Tibial artery (tissue), 4 donors: ENCODE results near the gene ISCA1.
"Not testable (repeated sequence)": the region's sequence is repeated elsewhere in the genome, so short reads cannot be mapped to it uniquely, and the experiment has no call there.

Experiments used
- DNase-seq, 2 donors: peaks; one replicate each; pipeline ENCODE4 v3.0.0-alpha.2; 2019
- H3K27ac ChIP-seq, 2 donors: fragments of 200-600 bp; sonication (generic) in 1 of 2; 1 replicate in 1 of 2; 2 replicates in 1 of 2; pipeline ENCODE4 v1.5.1; 2018 to 2019; ENCODE audit warnings: mild to moderate bottlenecking in 1 of 2
- H3K27me3 ChIP-seq, 2 donors: fragments of 200-600 bp; sonication (generic) in 1 of 2; one replicate each; pipeline versions ENCODE4 v1.5.1 to v1.6.0; 2016 to 2019
- H3K36me3 ChIP-seq, 3 donors: fragments of 200-600 bp; sonication (generic) in 2 of 3; one replicate each; pipeline ENCODE4 v1.5.1; 2016 to 2019; ENCODE audit warnings: mild to moderate bottlenecking in 2 of 3
- H3K4me1 ChIP-seq, 4 donors: fragments of 200-600 bp; sonication (generic) in 2 of 4; 1 replicate in 3 of 4; 2 replicates in 1 of 4; pipeline ENCODE4 v1.5.1; 2016 to 2019
- H3K4me3 ChIP-seq, 2 donors: fragments of 200-600 bp; sonication (generic) in 1 of 2; 1 replicate in 1 of 2; 2 replicates in 1 of 2; pipeline ENCODE4 v1.5.1; 2018 to 2019; ENCODE audit warnings: mild to moderate bottlenecking in 2 of 2
- H3K9me3 ChIP-seq, 3 donors: fragments of 200-600 bp; sonication (generic) in 1 of 3; one replicate each; pipeline ENCODE4 v1.5.1; 2016 to 2019
- intact Hi-C: fragments of 100-400 bp; cut with DNase I; formaldehyde crosslinking; loops from one replicate; pipeline ENCODE4 v1.15.0; 2023; ENCODE audit warnings: low total_unique reads
- TF ChIP-seq, protein P1 (sequence below), 2 experiments: fragments of 200-600 bp in 1 of 2; fragments of 450-650 bp in 1 of 2; IDR thresholded peaks; one replicate each; pipeline ENCODE4 v1.5.1; 2017 to 2019; ENCODE audit warnings: antibody characterized with exemption in 2 of 2, mild to moderate bottlenecking in 1 of 2, moderate library complexity in 1 of 2

ISCA1 gene

DNA sequence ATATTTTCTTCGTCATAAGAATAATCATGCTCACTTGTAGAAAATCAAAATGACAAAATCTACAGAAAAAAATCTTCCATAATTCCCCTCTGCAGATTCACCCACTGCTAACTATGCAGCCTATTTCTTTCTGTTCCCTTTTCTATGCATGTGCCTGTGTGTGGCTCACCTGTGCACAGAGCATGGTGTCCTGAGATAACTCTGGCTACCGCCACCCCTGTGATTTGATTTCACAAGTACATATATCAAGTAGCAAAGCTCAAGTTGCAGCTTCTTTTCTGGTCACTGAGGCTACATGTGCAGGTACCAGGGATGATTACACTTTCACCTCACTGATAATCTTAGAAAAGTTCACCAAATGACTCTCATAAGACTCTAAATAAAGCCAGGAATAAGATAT, 18.4 kb upstream of the ISCA1 start:
- DNase-seq: no peak
- Histone ChIP-seq H3K27ac (no peak overlapping the region), H3K4me1 (no peaks in the 10 kb centered on the region), H3K9me3 (no peaks in the 10 kb centered on the region), H3K36me3 (peaks cover 56 to 97% (median 87%) of the 10 kb centered on the region in 3 donors), H3K4me3 (no peak overlapping the region), H3K27me3 (no peaks in the 10 kb centered on the region)
- TF ChIP-seq, protein P1, sequence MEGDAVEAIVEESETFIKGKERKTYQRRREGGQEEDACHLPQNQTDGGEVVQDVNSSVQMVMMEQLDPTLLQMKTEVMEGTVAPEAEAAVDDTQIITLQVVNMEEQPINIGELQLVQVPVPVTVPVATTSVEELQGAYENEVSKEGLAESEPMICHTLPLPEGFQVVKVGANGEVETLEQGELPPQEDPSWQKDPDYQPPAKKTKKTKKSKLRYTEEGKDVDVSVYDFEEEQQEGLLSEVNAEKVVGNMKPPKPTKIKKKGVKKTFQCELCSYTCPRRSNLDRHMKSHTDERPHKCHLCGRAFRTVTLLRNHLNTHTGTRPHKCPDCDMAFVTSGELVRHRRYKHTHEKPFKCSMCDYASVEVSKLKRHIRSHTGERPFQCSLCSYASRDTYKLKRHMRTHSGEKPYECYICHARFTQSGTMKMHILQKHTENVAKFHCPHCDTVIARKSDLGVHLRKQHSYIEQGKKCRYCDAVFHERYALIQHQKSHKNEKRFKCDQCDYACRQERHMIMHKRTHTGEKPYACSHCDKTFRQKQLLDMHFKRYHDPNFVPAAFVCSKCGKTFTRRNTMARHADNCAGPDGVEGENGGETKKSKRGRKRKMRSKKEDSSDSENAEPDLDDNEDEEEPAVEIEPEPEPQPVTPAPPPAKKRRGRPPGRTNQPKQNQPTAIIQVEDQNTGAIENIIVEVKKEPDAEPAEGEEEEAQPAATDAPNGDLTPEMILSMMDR (IDR thresholded peaks at IDR 0.05): no peak
- intact Hi-C loops: no loop called here

- no peak overlapping the region for H3K27ac ChIP-seq
- TF ChIP-seq, protein P1 (IDR thresholded peaks at IDR 0.05): no peak
- H3K36me3 ChIP-seq: peaks cover 53 to 79% (median 74%) of the 10 kb centered on the region in 3 donors
- H3K4me1 ChIP-seq: no peaks in the 10 kb centered on the region
- intact Hi-C loops: no loop called here
- H3K27me3 ChIP-seq: no peaks in the 10 kb centered on the region
- no peaks in the 10 kb centered on the region for H3K9me3 ChIP-seq
- DNase-seq: no peak
- no peak overlapping the region for H3K4me3 ChIP-seq
Observed at GRCh38 chr9:86298873-86299272, 16.5 kb upstream of the ISCA1 start.

DNA sequence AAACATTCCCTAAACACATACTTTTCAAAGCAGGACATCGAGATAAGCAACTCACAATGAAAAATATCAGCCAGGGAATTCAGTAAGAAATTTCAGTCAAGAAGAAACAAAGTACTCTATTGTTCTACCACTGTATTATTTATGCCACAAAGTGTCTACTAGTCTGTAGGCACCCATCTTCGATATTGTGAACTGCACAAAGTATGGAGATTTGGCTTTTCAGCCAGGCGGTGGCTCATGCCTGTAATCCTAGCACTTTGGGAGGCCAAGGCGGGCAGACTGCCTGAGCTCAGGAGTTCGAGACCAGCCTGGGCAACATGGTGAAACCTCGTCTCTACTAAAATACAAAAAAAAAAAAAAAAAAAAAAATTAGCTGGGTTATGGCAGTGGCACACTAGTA, 8.0 kb upstream of the ISCA1 start:
- H3K4me3 ChIP-seq, DNase-seq, H3K4me1 ChIP-seq, H3K27me3 ChIP-seq, H3K9me3 ChIP-seq, intact Hi-C loops, H3K27ac ChIP-seq: not testable (repeated sequence)
- H3K36me3 ChIP-seq: peaks cover 7 to 28% (median 8%) of the 10 kb centered on the region in 3 donors

- TF ChIP-seq, protein P1 (IDR thresholded peaks at IDR 0.05): no peak
- no peaks in the 10 kb centered on the region for H3K4me1 ChIP-seq
- DNase-seq: no peak
- intact Hi-C loops: loop anchor here (10.0 kb wide), 1 partner anchor 344 kb away; the partner anchor contains the start of gene NAA35
- H3K27ac ChIP-seq: no peak overlapping the region
- no peaks in the 10 kb centered on the region for H3K9me3 ChIP-seq
- H3K27me3 ChIP-seq: no peaks in the 10 kb centered on the region
- H3K4me3 ChIP-seq: no peak overlapping the region
- peaks cover 4 to 28% (median 7%) of the 10 kb centered on the region in 3 donors for H3K36me3 ChIP-seq
Observed at GRCh38 chr9:86288499-86289198, 6.3 kb upstream of the ISCA1 start.

- Histone ChIP-seq H3K9me3 (no peaks in the 10 kb centered on the region), H3K4me3 (no peak overlapping the region), H3K27ac (no peak overlapping the region), H3K36me3 (peaks cover 4 to 20% (median 7%) of the 10 kb centered on the region in 3 donors), H3K4me1 (peaks cover 0 to 6% (median 4%) of the 10 kb centered on the region in 4 donors), H3K27me3 (no peaks in the 10 kb centered on the region)
- TF ChIP-seq, protein P1 (IDR thresholded peaks at IDR 0.05): no peak
- intact Hi-C loops: loop anchor here (10.0 kb wide), 1 partner anchor 342 kb away; the partner anchor contains the start of gene NAA35
- no peak for DNase-seq
Observed at GRCh38 chr9:86287013-86287412, 4.7 kb upstream of the ISCA1 start.

DNA sequence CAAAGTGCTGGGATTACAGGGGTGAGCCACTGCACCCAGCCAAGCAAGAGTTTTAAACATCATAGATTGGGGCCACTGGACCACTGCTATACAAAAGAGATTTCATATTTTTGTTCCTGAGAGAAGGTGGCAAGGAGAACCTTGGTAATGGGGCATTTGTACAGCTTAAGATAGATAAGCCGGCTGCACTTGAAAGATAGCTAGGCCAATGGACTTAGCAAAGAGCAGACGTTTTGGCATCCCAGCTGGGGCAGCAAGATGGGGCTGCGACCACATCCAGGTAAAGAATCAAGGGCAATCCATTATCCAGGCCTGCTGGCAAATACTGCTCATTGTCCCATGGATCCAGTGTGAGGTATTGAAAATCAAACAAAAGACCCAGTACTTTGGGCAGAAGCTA, 3.9 kb upstream of the ISCA1 start:
- peaks cover 4 to 19% (median 7%) of the 10 kb centered on the region in 3 donors for H3K36me3 ChIP-seq
- TF ChIP-seq, protein P1 (IDR thresholded peaks at IDR 0.05): no peak
- H3K4me1 ChIP-seq: peaks cover 0 to 9% (median 7%) of the 10 kb centered on the region in 4 donors
- H3K4me3 ChIP-seq: no peak overlapping the region
- H3K27ac ChIP-seq: no peak overlapping the region
- DNase-seq: no peak
- intact Hi-C loops: loop anchor here (10.0 kb wide), 1 partner anchor 341 kb away; the partner anchor contains the start of gene NAA35
- no peaks in the 10 kb centered on the region for H3K27me3 ChIP-seq
- H3K9me3 ChIP-seq: no peaks in the 10 kb centered on the region
